ENCODE measurements around the gene FHOD3. TPM values are rescaled to one million over a fixed set of nuclear protein-coding genes. Genes with fewer than 3 reads are reported as not detected.

FHOD3 gene
- total RNA-seq, 1 experiment from 2014 or later = 43.0 TPM

GRCh38 chr18:36295880-36296301 lies 1.6 kb upstream of the FHOD3 start:
- DNase-seq (ENCODE audit: low read depth) = no peak

GRCh38 chr18:36296650-36297416 lies 680 bp upstream of the FHOD3 start:
- DNase-seq (ENCODE audit: low read depth) = peak; percentile 85

GRCh38 chr18:36298126-36298741 lies 721 bp downstream of the FHOD3 start:
- no peak for DNase-seq (ENCODE audit: low read depth)

GRCh38 chr18:36299015-36299414 lies 1.5 kb downstream of the FHOD3 start:
- DNase-seq (ENCODE audit: low read depth) = no peak

- DNase-seq (ENCODE audit: low read depth) = no peak
Measured at GRCh38 chr18:36300211-36300610, 2.7 kb downstream of the FHOD3 start.

- DNase-seq (ENCODE audit: low read depth) = no peak
Measured at GRCh38 chr18:36301884-36302283, 4.4 kb downstream of the FHOD3 start.

GRCh38 chr18:36302676-36303075 lies 5.2 kb downstream of the FHOD3 start:
- no peak for DNase-seq (ENCODE audit: low read depth)

- no peak for DNase-seq (ENCODE audit: low read depth)
Measured at GRCh38 chr18:36303211-36303844, 5.8 kb downstream of the FHOD3 start.

- DNase-seq (ENCODE audit: low read depth) = no peak
Measured at GRCh38 chr18:36304723-36305122, 7.2 kb downstream of the FHOD3 start.

GRCh38 chr18:36305375-36305774 lies 7.9 kb downstream of the FHOD3 start:
- no peak for DNase-seq (ENCODE audit: low read depth)

- DNase-seq (ENCODE audit: low read depth) = no peak
Measured at GRCh38 chr18:36307513-36307912, 10.0 kb downstream of the FHOD3 start.

- DNase-seq (ENCODE audit: low read depth) = no peak
Measured at GRCh38 chr18:36308711-36309435, 11.4 kb downstream of the FHOD3 start.

GRCh38 chr18:36309436-36310391 lies 12.2 kb downstream of the FHOD3 start:
- peak; percentile 100 for DNase-seq (ENCODE audit: low read depth)

GRCh38 chr18:36311026-36311570 lies 13.6 kb downstream of the FHOD3 start:
- no peak for DNase-seq (ENCODE audit: low read depth)

GRCh38 chr18:36312806-36313395 lies 15.4 kb downstream of the FHOD3 start:
- no peak for DNase-seq (ENCODE audit: low read depth)

GRCh38 chr18:36314098-36314497 lies 16.6 kb downstream of the FHOD3 start:
- DNase-seq (ENCODE audit: low read depth) = no peak

- DNase-seq (ENCODE audit: low read depth) = peak; percentile 86
Measured at GRCh38 chr18:36314754-36315153, 17.2 kb downstream of the FHOD3 start.

GRCh38 chr18:36315736-36316135 lies 18.2 kb downstream of the FHOD3 start:
- peak; percentile 84 for DNase-seq (ENCODE audit: low read depth)

- DNase-seq (ENCODE audit: low read depth) = peak; percentile 29
Measured at GRCh38 chr18:36316246-36316645, 18.7 kb downstream of the FHOD3 start.

All from HT1080 (cell line).